Measurements from ENCODE around the gene SLC6A16. TPM values are rescaled to one million over a fixed set of nuclear protein-coding genes. Genes with fewer than 3 reads are reported as not detected.

Gene SLC6A16
- total RNA-seq, 1 experiment from 2014 or later: 3.2 TPM

- Histone ChIP-seq H3K27ac (ENCODE audit: insufficient read length, low read depth, low read length) (no peak overlapping the region), H3K23ac (ENCODE audit: insufficient read length, low read depth, low read length) (no peak overlapping the region), H3K79me1 (ENCODE audit: insufficient read depth, low read depth, low read length, poor library complexity, severe bottlenecking) (no peaks in the 10 kb centered on the region), H2BK20ac (ENCODE audit: low read depth, low read length, poor library complexity, severe bottlenecking) (no peak overlapping the region), H3K23me2 (ENCODE audit: insufficient read length, low read depth, low read length, poor library complexity, severe bottlenecking) (peaks cover 12% of the 10 kb centered on the region), H3K27me3 (ENCODE audit: insufficient read depth, low read length) (peaks cover 3% of the 10 kb centered on the region; the same call in 1 of the 2 replicates), H2AK5ac (ENCODE audit: insufficient read length, low read length) (no peak overlapping the region), H3K56ac (ENCODE audit: insufficient read length, low read depth, low read length) (no peak overlapping the region), H3K4me2 (ENCODE audit: insufficient read depth, insufficient read length, low read length) (no peak overlapping the region), H3K79me2 (ENCODE audit: insufficient read depth, low read length) (no peaks in the 10 kb centered on the region), H3K4me1 (ENCODE audit: insufficient read depth, low read length) (peaks cover 2% of the 10 kb centered on the region; the same call in 1 of the 2 replicates), H3K9me3 (ENCODE audit: control insufficient read depth, low read depth, low read length) (no peaks in the 10 kb centered on the region), H2BK5ac (ENCODE audit: insufficient read length, low read length) (no peak overlapping the region), H2BK15ac (ENCODE audit: low read depth, low read length) (no peak overlapping the region), H2AFZ (ENCODE audit: low read length) (no peak overlapping the region), H2BK12ac (ENCODE audit: insufficient read length, low read depth, low read length) (no peak overlapping the region), H3K14ac (ENCODE audit: insufficient read depth, low read length) (no peak overlapping the region), H3K4ac (ENCODE audit: low read depth, low read length) (no peak overlapping the region), H3T11ph (ENCODE audit: low read length) (no peak overlapping the region), H4K20me1 (ENCODE audit: control insufficient read depth, insufficient read depth, insufficient read length) (no peaks in the 10 kb centered on the region), H4K5ac (ENCODE audit: insufficient read length, low read depth, low read length) (no peak overlapping the region), H2BK120ac (ENCODE audit: low read depth, low read length, poor library complexity, severe bottlenecking) (no peak overlapping the region), H3K18ac (ENCODE audit: insufficient read length, low read depth, low read length) (no peak overlapping the region), H4K8ac (replicated peaks; ENCODE audit: insufficient read length, low read depth, low read length) (no peak overlapping the region), H4K91ac (ENCODE audit: insufficient read length, low read depth, low read length) (no peak overlapping the region), H3K9ac (ENCODE audit: extremely low read depth, insufficient read length, low read length) (no peak overlapping the region)
- no CpG with 5 or more reads among the region's 10 CpGs for WGBS (ENCODE audit: extremely low coverage, insufficient read length, low lambda C conversion rate)
- Mint-ChIP-seq H3K9me3 (peaks cover 0 to 3% of the 10 kb centered on the region in 2 experiments; a peak in 2 of 5 replicates), H3K4me3 (peak overlapping the region in 1 of 2 experiments; percentile 38; a peak in 1 of 5 replicates), H3K36me3 (ENCODE audit: insufficient read depth in 1 of 3, low read depth in 3 of 3) (peaks cover 3 to 36% (median 19%) of the 10 kb centered on the region in 3 experiments), H3K27ac (no peak overlapping the region; a peak in 1 of 7 replicates), H3K4me1 (peaks cover 25 to 36% of the 10 kb centered on the region in 2 experiments), H3K27me3 (ENCODE audit: low read depth) (peaks cover 18% of the 10 kb centered on the region)
- no peak for TF ChIP-seq CTCF (conservative IDR thresholded peaks at IDR 0.05)
- peak; percentile 23 for DNase-seq
Observed at GRCh38 chr19:49336482-49337266, 11.7 kb upstream of the SLC6A16 start.
